Measurements from ENCODE around the gene CES5A.

- TF ChIP-seq, protein P1, sequence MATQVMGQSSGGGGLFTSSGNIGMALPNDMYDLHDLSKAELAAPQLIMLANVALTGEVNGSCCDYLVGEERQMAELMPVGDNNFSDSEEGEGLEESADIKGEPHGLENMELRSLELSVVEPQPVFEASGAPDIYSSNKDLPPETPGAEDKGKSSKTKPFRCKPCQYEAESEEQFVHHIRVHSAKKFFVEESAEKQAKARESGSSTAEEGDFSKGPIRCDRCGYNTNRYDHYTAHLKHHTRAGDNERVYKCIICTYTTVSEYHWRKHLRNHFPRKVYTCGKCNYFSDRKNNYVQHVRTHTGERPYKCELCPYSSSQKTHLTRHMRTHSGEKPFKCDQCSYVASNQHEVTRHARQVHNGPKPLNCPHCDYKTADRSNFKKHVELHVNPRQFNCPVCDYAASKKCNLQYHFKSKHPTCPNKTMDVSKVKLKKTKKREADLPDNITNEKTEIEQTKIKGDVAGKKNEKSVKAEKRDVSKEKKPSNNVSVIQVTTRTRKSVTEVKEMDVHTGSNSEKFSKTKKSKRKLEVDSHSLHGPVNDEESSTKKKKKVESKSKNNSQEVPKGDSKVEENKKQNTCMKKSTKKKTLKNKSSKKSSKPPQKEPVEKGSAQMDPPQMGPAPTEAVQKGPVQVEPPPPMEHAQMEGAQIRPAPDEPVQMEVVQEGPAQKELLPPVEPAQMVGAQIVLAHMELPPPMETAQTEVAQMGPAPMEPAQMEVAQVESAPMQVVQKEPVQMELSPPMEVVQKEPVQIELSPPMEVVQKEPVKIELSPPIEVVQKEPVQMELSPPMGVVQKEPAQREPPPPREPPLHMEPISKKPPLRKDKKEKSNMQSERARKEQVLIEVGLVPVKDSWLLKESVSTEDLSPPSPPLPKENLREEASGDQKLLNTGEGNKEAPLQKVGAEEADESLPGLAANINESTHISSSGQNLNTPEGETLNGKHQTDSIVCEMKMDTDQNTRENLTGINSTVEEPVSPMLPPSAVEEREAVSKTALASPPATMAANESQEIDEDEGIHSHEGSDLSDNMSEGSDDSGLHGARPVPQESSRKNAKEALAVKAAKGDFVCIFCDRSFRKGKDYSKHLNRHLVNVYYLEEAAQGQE (IDR thresholded peaks at IDR 0.05; ENCODE audit: low read depth): no peak
- TF ChIP-seq TAF1 (IDR thresholded peaks at IDR 0.05; ENCODE audit: low read depth): no peak
- no peak for TF ChIP-seq RAD21 (IDR thresholded peaks at IDR 0.05; ENCODE audit: low read depth)
- TF ChIP-seq TEAD4 (IDR thresholded peaks at IDR 0.05): no peak
These were observed 6.2 kb downstream of the CES5A start for GRCh38 chr16:55868980-55869379.

Measured in Ishikawa (cell line).